UCSD-AML1 (cell line): ENCODE data around the gene SORBS2.
A peak's percentile ranks its signal among the peaks of the same experiment; 100 is the strongest.

Experiments used
- DNase-seq: peaks from one replicate; lab custom pipeline; 2025; ENCODE audit not compliant: unreplicated experiment; lab: John Stamatoyannopoulos, UW

SORBS2 gene

GRCh38 chr4:185742766-185743165 lies 69.2 kb downstream of the SORBS2 start:
- DNase-seq, result no peak

GRCh38 chr4:185741795-185742194 lies 70.2 kb downstream of the SORBS2 start:
- no peak for DNase-seq

GRCh38 chr4:185740471-185740873 lies 71.5 kb downstream of the SORBS2 start:
- DNase-seq, result no peak

- DNase-seq, result no peak
These were observed 73.2 kb downstream of the SORBS2 start for GRCh38 chr4:185738820-185739219.

GRCh38 chr4:185738038-185738552 lies 73.9 kb downstream of the SORBS2 start:
- DNase-seq, result no peak

GRCh38 chr4:185737489-185738037 lies 74.4 kb downstream of the SORBS2 start:
- no peak for DNase-seq

- DNase-seq, result no peak
These were observed 75.1 kb downstream of the SORBS2 start for GRCh38 chr4:185736882-185737281.

GRCh38 chr4:185735866-185736400 lies 76.1 kb downstream of the SORBS2 start:
- DNase-seq, result no peak

GRCh38 chr4:185734930-185735329 lies 77.1 kb downstream of the SORBS2 start:
- DNase-seq, result no peak

GRCh38 chr4:185734214-185734613 lies 77.8 kb downstream of the SORBS2 start:
- DNase-seq, result peak; percentile 26

- no peak for DNase-seq
These were observed 81.0 kb downstream of the SORBS2 start for GRCh38 chr4:185730849-185731608.

GRCh38 chr4:185730387-185730786 lies 81.6 kb downstream of the SORBS2 start:
- DNase-seq, result no peak

- DNase-seq, result no peak
These were observed 82.6 kb downstream of the SORBS2 start for GRCh38 chr4:185729391-185729804.

- no peak for DNase-seq
These were observed 83.1 kb downstream of the SORBS2 start for GRCh38 chr4:185728893-185729292.

- DNase-seq, result no peak
These were observed 85.1 kb downstream of the SORBS2 start for GRCh38 chr4:185726931-185727330.

GRCh38 chr4:185723631-185724260 lies 88.2 kb downstream of the SORBS2 start:
- DNase-seq, result no peak

GRCh38 chr4:185722029-185722316 lies 90.0 kb downstream of the SORBS2 start:
- DNase-seq, result no peak

- no peak for DNase-seq
These were observed 90.6 kb downstream of the SORBS2 start for GRCh38 chr4:185721190-185722028.

GRCh38 chr4:185719500-185719858 lies 92.5 kb downstream of the SORBS2 start:
- no peak for DNase-seq

- no peak for DNase-seq
These were observed 93.2 kb downstream of the SORBS2 start for GRCh38 chr4:185718578-185719499.
